GM19397 (cell line): ENCODE data around the gene CSF1R.
"Not testable (repeated sequence)": the region's sequence is repeated elsewhere in the genome, so short reads cannot be mapped to it uniquely, and the experiment has no call there.

ENCODE experiments used
- ATAC-seq: cut with Tn5 transposase; IDR thresholded peaks from one replicate; pipeline ENCODE4 v1.9.1; 2021; ENCODE audit warnings: mild to moderate bottlenecking, moderate library complexity; ENCODE audit not compliant: unreplicated experiment

CSF1R gene

DNA sequence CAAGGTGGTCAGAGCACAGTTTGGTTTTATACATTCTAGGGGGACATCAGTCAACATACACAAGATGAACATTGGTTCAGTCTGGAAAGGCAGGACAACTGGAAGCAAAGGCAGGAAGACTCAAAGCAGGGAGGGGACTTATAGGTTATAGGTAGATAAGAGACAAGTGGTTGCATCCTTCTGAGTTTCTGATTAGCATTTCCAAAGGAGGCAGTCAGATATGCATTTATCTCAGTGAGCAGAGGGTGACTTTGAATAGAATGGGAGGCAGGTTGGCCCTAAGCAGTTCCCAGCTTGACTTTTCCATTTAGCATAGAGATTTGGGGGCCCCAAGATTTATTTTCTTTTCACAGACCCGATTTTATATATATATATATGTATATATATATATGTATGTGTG is 58.3 kb downstream of the CSF1R start:
- ATAC-seq: not testable (repeated sequence)

GRCh38 chr5:150026682-150027172 is 59.6 kb downstream of the CSF1R start:
- ATAC-seq: no peak

DNA sequence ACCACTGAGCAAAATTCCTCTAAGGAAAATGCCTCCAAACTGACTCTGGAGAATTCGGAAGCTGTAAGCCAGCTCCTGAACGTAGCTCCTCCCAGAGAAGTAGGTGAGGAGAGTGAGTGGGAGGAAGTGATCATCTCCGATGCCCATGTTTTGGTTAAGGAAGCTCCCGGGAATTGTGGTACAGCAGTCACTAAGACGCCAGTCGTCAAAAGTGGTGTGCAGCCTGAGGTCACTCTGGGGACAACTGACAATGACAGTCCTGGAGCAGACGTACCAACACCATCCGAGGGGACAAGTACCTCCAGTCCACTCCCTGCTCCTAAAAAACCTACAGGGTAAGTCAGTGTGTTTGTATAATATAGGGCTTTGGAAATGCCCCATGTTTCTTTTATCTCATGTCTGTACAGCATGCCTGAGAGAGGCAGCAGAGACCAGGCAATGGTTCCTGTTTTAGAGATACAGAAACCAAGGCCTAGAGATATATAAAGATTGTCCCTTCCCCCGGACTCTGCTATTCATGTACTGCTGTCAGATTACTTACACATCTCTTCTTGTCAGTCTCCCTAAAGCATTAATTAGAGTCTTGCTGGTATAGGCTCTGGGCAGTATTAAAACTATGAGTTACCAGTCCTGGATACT is 61.9 kb downstream of the CSF1R start:
- ATAC-seq: no peak

- no peak for ATAC-seq
Observed at GRCh38 chr5:150023136-150023535, 63.2 kb downstream of the CSF1R start.

DNA sequence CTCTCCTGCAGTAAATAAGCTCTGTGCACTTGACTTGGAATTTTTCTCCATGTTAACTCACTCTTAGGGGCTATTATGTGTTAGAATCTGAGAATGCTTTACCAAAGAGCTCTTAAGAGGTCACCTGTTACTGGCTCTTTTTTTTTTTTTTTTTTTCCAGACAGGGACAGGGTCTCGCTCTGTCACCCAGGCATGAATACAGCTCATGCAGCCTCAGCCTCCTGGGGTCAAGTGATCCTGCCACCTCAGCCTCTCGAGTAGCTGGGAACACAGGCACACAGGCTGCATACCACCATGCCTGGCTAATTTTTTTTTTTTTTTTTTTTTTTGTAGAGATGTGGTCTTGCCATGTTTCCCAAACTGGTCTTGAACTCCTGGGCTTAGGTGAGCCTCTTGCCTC is 63.7 kb downstream of the CSF1R start:
- no peak for ATAC-seq

DNA sequence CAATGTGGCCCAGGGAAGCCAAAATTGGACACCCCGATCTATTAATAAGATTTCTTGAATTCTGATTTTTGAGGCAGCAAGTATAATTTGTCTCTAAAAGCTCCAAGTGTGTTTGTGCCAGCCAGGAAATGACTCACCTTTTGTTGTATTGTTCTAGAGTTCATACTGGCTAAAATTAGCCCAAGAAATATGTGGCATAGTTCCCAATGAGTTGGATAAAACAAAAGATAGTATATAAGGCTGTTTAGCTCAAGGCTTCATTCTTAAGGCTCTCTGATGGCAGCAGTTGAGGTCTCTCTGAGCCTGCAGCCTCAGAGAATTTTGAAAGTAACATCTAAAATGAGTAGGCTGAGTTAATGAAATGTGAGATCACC is 64.2 kb downstream of the CSF1R start:
- ATAC-seq: no peak

DNA sequence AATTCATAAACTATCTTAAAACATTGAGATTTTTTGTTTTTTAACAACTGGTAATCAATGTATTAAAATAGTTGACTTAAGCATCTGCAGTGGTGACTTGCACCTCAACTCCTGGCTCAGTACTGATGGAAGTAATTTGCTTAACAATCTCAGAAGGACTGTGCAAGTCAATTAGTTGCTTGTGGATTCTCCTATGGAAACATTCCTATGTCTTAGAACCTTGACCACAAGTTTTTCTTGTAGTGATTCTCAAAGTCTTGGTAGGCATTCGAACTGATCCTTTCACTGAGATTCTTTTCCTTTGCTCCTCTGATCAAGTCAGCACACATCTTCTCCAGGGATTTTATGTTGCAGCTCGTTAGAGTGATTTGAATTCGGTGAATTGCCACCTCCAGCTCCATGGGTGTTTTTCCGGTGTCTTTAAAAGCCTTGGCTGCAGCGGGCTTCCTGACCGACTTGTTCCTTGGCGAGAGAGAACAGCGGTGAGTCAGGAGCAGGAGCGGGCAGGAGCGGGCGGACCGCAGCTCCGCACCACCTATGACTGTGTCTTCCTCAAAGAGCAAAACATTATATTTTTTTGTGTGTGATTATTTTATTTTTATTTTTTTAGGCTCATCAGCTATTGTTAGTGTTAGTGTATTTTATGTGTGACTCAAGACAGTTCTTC is 64.7 kb downstream of the CSF1R start:
- ATAC-seq: no peak

GRCh38 chr5:150020249-150020648 is 66.1 kb downstream of the CSF1R start:
- no peak for ATAC-seq

GRCh38 chr5:150017226-150018005 is 68.9 kb downstream of the CSF1R start:
- no peak for ATAC-seq

- ATAC-seq: no peak
Observed at GRCh38 chr5:150016537-150016936, 69.8 kb downstream of the CSF1R start.

- no peak for ATAC-seq
Observed at GRCh38 chr5:150015415-150015814, 70.9 kb downstream of the CSF1R start.

DNA sequence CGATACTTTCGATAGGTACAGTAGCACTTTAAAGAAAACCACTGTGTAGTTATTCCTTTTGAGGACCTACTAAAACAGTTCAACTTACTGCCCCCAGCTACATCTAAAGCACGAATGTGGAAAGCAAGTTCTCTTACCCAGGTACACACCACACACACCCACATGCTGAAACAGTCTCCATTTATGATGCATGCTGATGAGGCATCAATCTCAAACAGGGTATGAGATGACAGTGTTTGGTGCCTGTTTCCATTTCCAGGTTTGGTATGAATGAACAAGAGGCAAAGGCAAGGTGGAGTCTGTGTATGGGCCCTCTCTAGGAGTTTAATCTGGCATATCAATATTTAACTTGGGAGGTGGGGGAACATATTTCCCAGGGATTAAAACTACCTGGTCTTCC is 71.9 kb downstream of the CSF1R start:
- ATAC-seq: no peak

DNA sequence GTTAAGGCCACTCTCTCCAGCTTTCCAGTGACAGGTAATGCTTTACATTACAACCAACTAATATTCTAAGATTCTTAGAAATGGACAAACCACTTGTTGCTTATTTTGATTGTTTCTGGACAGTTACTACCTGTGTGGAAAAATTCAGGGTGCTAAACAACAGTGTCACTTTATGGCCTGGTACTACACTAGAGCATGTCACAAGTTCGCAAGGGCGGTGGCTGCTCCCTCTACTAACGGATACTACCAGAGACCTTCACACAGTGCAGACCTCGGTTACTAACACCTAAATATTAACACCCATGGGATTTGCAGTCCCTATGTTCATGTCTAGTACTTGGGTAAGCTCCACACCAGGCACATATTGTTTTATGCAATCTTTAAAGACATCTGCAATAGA is 72.4 kb downstream of the CSF1R start:
- ATAC-seq: no peak

DNA sequence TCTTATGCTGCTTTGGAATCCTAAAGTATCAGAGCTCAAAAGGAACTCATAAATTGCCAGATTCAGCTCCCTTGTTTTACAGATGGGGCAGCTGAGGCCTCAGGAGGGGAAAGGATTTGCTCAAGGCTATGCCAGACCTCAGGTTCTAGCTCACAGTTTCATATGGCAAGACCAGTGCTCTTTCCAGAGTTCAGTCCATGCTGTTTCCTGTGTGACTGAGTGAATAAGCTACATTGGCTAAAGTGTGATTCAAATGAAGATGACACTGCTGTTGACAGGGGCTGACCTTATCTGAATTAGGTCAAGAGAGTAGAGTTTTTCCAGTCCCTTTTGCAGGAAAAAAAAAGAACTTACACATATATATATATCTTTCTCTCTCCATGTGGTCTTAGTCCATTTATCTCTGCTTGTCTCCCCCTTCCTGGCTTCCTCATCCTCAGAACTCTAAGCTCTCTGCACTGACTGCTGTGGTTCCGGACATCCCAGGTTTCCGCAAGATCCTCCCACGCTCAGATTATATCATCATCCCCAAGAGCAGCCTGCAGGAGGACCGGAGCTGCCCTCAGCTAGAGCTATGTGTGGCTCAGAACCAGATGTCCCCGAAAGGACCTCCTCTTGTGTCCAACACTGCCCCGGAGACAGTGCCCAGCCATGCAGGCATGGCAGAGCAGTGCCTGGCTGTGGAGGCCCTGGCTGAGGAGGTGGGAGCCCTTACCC is 76.5 kb downstream of the CSF1R start:
- no peak for ATAC-seq

GRCh38 chr5:150007050-150007449 is 79.3 kb downstream of the CSF1R start:
- no peak for ATAC-seq

DNA sequence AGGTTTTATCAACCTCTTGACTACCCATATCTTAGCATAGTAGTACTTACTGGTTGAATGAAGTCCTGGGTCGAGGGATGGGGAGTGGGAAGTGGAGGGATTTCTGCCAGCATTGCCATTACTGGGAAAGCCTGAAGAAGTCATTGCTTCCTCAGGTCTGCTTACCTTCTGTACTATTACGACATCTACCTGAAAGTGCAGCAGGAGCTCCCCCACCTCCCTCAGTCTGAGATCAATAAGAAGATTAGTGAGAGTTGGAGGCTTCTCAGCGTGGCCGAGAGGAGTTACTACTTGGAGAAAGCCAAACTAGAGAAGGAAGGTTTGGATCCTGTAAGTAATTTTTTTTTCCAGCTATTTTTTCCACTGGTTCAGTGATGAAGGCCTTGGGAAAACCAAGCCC is 80.0 kb downstream of the CSF1R start:
- no peak for ATAC-seq
